UCSD-AML1 (cell line): ENCODE results near the gene SLC6A6.
"Not testable (repeated sequence)": the region's sequence is repeated elsewhere in the genome, so short reads cannot be mapped to it uniquely, and the experiment has no call there.

Experiments
- DNase-seq: peaks from one replicate; lab custom pipeline; 2025; ENCODE audit not compliant: unreplicated experiment; lab: John Stamatoyannopoulos, UW

SLC6A6 gene

GRCh38 chr3:14503706-14504065, 101.3 kb downstream of the SLC6A6 start:
- no peak for DNase-seq

GRCh38 chr3:14505001-14505802, 102.8 kb downstream of the SLC6A6 start:
- DNase-seq, result no peak

GRCh38 chr3:14505803-14506500, 103.5 kb downstream of the SLC6A6 start:
- DNase-seq, result no peak

- no peak for DNase-seq
Measured at GRCh38 chr3:14506626-14507304, 104.4 kb downstream of the SLC6A6 start.

- DNase-seq, result no peak
Measured at GRCh38 chr3:14507305-14507741, 104.9 kb downstream of the SLC6A6 start.

GRCh38 chr3:14507757-14508504, 105.5 kb downstream of the SLC6A6 start:
- no peak for DNase-seq

- no peak for DNase-seq
Measured at GRCh38 chr3:14508505-14508819, 106.1 kb downstream of the SLC6A6 start.

- peak; percentile 57 for DNase-seq
Measured at GRCh38 chr3:14508966-14509795, 106.8 kb downstream of the SLC6A6 start.

- no peak for DNase-seq
Measured at GRCh38 chr3:14509796-14510100, 107.3 kb downstream of the SLC6A6 start.

GRCh38 chr3:14510838-14511622, 108.6 kb downstream of the SLC6A6 start:
- no peak for DNase-seq

GRCh38 chr3:14511623-14512280, 109.3 kb downstream of the SLC6A6 start:
- no peak for DNase-seq

GRCh38 chr3:14512281-14512941, 110.0 kb downstream of the SLC6A6 start:
- DNase-seq, result no peak

- no peak for DNase-seq
Measured at GRCh38 chr3:14512942-14513327, 110.5 kb downstream of the SLC6A6 start.

GRCh38 chr3:14513566-14514322, 111.3 kb downstream of the SLC6A6 start:
- no peak for DNase-seq

GRCh38 chr3:14514323-14514720, 111.9 kb downstream of the SLC6A6 start:
- no peak for DNase-seq

GRCh38 chr3:14515526-14515925, 113.1 kb downstream of the SLC6A6 start:
- DNase-seq, result not testable (repeated sequence)

GRCh38 chr3:14516738-14517345, 114.4 kb downstream of the SLC6A6 start:
- no peak for DNase-seq
